Keratinocyte (primary cell): ENCODE data around the gene ENPP3.

Experiments
- CTCF ChIP-seq, 3 experiments: IDR thresholded peaks in 1 of 3; conservative IDR thresholded peaks in 1 of 3; optimal IDR thresholded peaks in 1 of 3; 2 replicates in 2 of 3; 3 replicates in 1 of 3; pipeline versions ENCODE3 to v1.5.1; 2011; ENCODE audit warnings: low read length in 3 of 3, mild to moderate bottlenecking in 3 of 3, moderate library complexity in 2 of 3, control low read depth in 1 of 3, inconsistent platforms in 1 of 3; ENCODE audit not compliant: insufficient read depth in 2 of 3; ENCODE audit errors: extremely low read depth in 1 of 3
- EZH2 ChIP-seq: IDR thresholded peaks from one replicate; pipeline ENCODE4 v1.6.1; 2012; ENCODE audit warnings: inconsistent platforms, mild to moderate bottlenecking, low read length, moderate library complexity

DNA sequence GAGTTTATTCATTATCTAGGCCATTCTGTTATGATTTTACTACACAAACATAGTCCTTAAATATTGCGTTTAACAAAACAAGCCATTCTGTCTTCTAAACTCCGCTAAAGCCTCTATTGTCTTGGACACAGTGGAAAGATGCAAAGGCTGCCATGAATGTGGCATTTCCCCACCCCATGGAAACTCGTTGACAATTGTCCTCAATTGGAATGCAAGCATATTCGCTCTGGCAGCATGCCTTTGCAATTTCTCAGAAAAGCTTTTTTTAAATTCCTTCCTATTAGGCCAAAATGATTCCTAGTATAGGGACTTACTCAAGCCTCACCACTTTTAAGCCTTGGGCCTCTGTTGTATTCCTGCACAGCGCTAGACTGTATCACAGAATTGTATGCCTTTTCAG lies 41.3 kb downstream of the ENPP3 start:
- TF ChIP-seq CTCF (optimal IDR thresholded peaks at IDR 0.05 in 1 of 3, IDR thresholded peaks at IDR 0.05 in 1 of 3, conservative IDR thresholded peaks at IDR 0.05 in 1 of 3; ENCODE audit: extremely low read depth in 1 of 3, insufficient read depth in 2 of 3, low read length in 3 of 3), result no peak
- no peak for TF ChIP-seq EZH2
